ENCODE data around the gene FAF1. TPM values are rescaled to one million over a fixed set of nuclear protein-coding genes. Genes with fewer than 3 reads are reported as not detected.
A peak's percentile ranks its signal among the peaks of the same experiment; 100 is the strongest.

FAF1 gene
- total and polyA plus RNA-seq, 9 of the 15 experiments (the other 6 are each of a cell fraction or from before 2014, with no cell fraction given): 48.7 to 225 (median 118) TPM

DNA sequence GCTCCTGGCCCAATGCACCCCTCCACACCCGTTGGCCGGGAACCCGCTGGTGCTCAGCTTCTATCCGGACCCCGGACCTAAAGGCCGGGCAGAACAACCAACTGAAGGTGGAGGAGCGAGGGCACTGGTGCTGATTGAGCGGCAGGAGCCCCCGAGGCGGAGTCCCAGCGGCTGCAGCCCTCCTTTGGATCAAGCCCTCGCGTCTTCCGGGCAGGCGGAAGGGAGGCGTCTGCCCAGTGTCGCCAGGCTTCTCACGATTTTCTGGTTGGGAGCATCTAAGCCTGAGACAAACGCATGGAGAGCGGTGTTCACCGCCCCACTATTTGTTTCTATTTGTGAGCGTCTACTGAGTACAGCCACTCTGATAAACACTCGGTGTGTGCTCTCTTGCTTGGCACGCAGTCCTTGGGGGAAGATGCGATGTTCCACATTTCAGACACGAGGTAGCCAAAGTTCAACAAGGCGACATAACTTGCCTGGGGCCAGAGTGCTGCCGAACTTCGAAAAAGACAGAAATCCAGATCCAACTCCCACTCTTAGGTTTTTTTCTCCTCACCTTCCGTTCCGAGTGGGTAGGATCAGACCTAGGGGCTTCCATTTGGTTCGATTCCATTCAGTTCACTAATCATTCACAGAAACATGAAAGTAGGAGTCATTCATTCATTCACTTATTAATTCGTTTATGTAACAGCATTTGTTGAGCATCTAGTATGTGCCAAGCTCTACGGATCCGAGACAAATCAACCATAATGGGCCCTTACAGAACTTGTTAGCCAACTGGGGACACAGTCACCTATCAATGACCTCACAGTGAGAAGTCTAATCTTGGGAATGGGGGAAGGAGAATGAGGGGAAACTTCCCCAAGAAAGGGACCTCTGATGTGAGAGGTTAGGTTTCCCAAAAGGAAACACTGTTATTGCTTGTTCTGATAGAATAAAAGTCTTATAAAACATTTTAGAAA is 532.0 kb downstream of the FAF1 start:
- Histone ChIP-seq H3K27me3 (ENCODE audit: control insufficient read depth in 2 of 2, insufficient read depth in 2 of 2, low read length in 2 of 2) (peaks cover 63 to 76% of the 10 kb centered on the region in 2 experiments), H3K9ac (ENCODE audit: insufficient read depth in 1 of 2, low read depth in 2 of 2, low read length in 2 of 2) (no peak overlapping the region), H3K4me3 (no peak overlapping the region), H3K36me3 (ENCODE audit: control insufficient read depth, insufficient read depth, low read length) (no peaks in the 10 kb centered on the region), H2AFZ (ENCODE audit: low read depth, low read length) (no peak overlapping the region), H3K4me1 (replicated peaks in 1 of 2; ENCODE audit: control insufficient read depth in 2 of 2, insufficient read depth in 2 of 2, low read length in 2 of 2) (peaks cover 0 to 25% of the 10 kb centered on the region in 2 experiments; a peak in 2 of 5 replicates), H3K79me2 (ENCODE audit: control insufficient read depth, insufficient read depth, low read length) (no peaks in the 10 kb centered on the region), H3K9me3 (replicated peaks; ENCODE audit: control insufficient read depth, insufficient read depth, low read depth, low read length) (no peaks in the 10 kb centered on the region), H4K20me1 (replicated peaks; ENCODE audit: control insufficient read depth, insufficient read depth, low read length) (no peaks in the 10 kb centered on the region; the same call in 1 of the 2 replicates), H3K4me2 (ENCODE audit: insufficient read depth, low read length) (no peak overlapping the region), H3K9me1 (ENCODE audit: control insufficient read depth, insufficient read depth, low read length) (no peaks in the 10 kb centered on the region), H3K27ac (ENCODE audit: extremely low read depth, low read depth, low read length) (no peak overlapping the region)
- WGBS (ENCODE audit: insufficient coverage, low coverage, missing lambda C conversion rate): 10% methylated on average over 35 of the region's 35 CpGs
- TF ChIP-seq ZNF24 (IDR thresholded peaks at IDR 0.05): peak; percentile 52; the same call in 1 of the 2 replicates
- TF ChIP-seq, protein P1, sequence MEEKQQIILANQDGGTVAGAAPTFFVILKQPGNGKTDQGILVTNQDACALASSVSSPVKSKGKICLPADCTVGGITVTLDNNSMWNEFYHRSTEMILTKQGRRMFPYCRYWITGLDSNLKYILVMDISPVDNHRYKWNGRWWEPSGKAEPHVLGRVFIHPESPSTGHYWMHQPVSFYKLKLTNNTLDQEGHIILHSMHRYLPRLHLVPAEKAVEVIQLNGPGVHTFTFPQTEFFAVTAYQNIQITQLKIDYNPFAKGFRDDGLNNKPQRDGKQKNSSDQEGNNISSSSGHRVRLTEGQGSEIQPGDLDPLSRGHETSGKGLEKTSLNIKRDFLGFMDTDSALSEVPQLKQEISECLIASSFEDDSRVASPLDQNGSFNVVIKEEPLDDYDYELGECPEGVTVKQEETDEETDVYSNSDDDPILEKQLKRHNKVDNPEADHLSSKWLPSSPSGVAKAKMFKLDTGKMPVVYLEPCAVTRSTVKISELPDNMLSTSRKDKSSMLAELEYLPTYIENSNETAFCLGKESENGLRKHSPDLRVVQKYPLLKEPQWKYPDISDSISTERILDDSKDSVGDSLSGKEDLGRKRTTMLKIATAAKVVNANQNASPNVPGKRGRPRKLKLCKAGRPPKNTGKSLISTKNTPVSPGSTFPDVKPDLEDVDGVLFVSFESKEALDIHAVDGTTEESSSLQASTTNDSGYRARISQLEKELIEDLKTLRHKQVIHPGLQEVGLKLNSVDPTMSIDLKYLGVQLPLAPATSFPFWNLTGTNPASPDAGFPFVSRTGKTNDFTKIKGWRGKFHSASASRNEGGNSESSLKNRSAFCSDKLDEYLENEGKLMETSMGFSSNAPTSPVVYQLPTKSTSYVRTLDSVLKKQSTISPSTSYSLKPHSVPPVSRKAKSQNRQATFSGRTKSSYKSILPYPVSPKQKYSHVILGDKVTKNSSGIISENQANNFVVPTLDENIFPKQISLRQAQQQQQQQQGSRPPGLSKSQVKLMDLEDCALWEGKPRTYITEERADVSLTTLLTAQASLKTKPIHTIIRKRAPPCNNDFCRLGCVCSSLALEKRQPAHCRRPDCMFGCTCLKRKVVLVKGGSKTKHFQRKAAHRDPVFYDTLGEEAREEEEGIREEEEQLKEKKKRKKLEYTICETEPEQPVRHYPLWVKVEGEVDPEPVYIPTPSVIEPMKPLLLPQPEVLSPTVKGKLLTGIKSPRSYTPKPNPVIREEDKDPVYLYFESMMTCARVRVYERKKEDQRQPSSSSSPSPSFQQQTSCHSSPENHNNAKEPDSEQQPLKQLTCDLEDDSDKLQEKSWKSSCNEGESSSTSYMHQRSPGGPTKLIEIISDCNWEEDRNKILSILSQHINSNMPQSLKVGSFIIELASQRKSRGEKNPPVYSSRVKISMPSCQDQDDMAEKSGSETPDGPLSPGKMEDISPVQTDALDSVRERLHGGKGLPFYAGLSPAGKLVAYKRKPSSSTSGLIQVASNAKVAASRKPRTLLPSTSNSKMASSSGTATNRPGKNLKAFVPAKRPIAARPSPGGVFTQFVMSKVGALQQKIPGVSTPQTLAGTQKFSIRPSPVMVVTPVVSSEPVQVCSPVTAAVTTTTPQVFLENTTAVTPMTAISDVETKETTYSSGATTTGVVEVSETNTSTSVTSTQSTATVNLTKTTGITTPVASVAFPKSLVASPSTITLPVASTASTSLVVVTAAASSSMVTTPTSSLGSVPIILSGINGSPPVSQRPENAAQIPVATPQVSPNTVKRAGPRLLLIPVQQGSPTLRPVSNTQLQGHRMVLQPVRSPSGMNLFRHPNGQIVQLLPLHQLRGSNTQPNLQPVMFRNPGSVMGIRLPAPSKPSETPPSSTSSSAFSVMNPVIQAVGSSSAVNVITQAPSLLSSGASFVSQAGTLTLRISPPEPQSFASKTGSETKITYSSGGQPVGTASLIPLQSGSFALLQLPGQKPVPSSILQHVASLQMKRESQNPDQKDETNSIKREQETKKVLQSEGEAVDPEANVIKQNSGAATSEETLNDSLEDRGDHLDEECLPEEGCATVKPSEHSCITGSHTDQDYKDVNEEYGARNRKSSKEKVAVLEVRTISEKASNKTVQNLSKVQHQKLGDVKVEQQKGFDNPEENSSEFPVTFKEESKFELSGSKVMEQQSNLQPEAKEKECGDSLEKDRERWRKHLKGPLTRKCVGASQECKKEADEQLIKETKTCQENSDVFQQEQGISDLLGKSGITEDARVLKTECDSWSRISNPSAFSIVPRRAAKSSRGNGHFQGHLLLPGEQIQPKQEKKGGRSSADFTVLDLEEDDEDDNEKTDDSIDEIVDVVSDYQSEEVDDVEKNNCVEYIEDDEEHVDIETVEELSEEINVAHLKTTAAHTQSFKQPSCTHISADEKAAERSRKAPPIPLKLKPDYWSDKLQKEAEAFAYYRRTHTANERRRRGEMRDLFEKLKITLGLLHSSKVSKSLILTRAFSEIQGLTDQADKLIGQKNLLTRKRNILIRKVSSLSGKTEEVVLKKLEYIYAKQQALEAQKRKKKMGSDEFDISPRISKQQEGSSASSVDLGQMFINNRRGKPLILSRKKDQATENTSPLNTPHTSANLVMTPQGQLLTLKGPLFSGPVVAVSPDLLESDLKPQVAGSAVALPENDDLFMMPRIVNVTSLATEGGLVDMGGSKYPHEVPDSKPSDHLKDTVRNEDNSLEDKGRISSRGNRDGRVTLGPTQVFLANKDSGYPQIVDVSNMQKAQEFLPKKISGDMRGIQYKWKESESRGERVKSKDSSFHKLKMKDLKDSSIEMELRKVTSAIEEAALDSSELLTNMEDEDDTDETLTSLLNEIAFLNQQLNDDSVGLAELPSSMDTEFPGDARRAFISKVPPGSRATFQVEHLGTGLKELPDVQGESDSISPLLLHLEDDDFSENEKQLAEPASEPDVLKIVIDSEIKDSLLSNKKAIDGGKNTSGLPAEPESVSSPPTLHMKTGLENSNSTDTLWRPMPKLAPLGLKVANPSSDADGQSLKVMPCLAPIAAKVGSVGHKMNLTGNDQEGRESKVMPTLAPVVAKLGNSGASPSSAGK (IDR thresholded peaks at IDR 0.05): no peak
- CTCF ChIA-PET (ENCODE audit: low intra/inter-chr PET ratio): no interaction called here
- intact Hi-C loops (cut with micrococcal nuclease) (no loop called here), in situ Hi-C loops (cut with MboI) (no loop called here)
- ATAC-seq (peak; percentile 23; the same call in 2 of the 3 replicates), DNase-seq (ENCODE audit: extremely low read depth in 1 of 4, low spot score in 3 of 4) (no peak), FAIRE-seq (no peak)
- POLR2A ChIA-PET: interaction anchor here (0.7 kb wide), 1 partner anchor 15 kb away, joined by 3 read pairs; no protein-coding TSS in a partner anchor
- no TSS peak for BruUV-seq (replicated peaks)

All from K562 (cell line).